Measurements from ENCODE around the gene U2AF2.

U2AF2 gene

DNA sequence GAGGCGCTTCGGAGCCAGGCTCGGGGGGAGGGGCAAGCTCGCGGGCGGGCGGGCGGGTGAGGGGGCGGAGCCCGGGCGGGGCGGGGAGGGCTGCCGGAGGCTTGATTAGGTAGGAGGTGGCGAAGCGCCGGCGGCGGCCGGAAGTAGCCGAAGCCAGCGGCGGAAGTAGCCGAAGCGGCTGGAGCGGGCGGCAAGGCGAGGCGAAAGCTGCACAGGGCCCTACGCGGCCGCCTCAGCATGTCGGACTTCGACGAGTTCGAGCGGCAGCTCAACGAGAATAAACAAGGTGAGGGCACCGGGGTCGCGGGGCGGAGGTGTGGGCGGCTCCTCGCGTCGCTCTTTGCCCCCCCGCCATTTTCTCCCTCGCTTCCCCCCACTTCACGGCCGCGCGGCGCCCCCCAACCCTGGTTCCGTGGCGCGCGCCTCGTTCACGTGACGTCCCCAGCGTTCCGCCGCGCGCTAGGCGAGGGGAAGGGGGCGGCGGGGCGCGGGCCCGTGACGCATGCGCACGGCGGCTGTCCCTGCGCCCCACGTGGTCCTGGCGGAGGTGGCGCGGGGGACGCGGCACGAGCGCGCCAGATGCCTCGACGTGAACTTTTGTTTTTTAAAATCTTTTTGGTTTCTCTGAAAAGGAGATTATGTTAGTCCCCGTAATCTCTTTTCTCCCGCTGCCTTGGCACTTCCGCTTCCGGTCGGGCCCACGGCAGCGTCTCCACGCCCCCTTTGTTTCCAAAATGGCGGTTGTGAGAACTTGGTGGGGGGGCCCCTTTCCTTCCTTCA, at the start of gene U2AF2:
TSS of gene U2AF2 (plus strand) at position 168 of the 780 bp plus-strand sequence. CDS start at position 238, 70 bp downstream.
- DNase-seq, result peak; percentile 82 to 97 (median 90)

DNA sequence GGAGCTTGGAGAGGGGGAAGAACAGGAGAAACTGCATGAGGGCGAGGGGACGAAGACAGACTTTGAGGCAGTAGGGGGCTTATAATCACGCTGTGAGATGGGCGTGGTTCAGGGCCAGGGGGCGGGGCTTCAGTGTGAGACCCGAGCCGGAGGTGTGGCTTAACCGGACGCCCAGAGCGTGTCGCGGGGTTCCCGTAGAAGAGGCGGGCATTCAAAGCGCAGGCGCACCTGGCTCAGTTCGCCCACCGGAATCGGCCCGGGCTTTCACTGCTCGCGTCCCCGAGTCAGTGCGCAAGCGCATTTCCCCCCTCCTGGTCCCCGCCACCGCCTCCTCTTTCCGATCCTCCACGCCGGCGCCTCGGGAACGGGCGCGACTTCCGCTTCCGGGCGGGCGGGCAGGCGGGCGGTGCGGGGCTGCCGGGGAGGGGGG, 49.6 kb upstream of the U2AF2 start:
- peak; percentile 92 to 98 (median 96) for DNase-seq

GRCh38 chr19:55605637-55606470, 49.0 kb upstream of the U2AF2 start, which contains the start of gene ZNF865:
TSS of gene ZNF865 (plus strand) at chr19:55605647. CDS start at chr19:55613619, 7,972 bp downstream.
- peak; percentile 50 to 76 (median 62) for DNase-seq

DNA sequence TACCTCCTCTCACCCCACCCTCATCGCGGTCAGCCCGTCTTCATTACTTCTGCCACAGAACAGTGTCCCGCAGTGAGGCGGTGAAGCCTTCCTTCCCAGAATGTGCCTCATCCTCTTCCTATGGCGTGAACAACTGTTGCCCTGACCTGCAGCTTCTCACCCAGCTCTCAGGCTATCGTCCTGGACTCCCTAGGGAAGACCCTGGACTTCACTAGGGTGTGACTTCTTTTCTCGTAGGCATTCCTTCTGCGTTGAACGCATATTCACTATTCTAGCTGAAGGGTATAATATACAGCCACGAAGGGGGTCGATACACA, 48.4 kb upstream of the U2AF2 start:
- no peak for DNase-seq

GRCh38 chr19:55606817-55607216, 48.0 kb upstream of the U2AF2 start:
- DNase-seq, result no peak

- DNase-seq, result no peak
These were observed 45.5 kb upstream of the U2AF2 start for GRCh38 chr19:55609326-55609725.

DNA sequence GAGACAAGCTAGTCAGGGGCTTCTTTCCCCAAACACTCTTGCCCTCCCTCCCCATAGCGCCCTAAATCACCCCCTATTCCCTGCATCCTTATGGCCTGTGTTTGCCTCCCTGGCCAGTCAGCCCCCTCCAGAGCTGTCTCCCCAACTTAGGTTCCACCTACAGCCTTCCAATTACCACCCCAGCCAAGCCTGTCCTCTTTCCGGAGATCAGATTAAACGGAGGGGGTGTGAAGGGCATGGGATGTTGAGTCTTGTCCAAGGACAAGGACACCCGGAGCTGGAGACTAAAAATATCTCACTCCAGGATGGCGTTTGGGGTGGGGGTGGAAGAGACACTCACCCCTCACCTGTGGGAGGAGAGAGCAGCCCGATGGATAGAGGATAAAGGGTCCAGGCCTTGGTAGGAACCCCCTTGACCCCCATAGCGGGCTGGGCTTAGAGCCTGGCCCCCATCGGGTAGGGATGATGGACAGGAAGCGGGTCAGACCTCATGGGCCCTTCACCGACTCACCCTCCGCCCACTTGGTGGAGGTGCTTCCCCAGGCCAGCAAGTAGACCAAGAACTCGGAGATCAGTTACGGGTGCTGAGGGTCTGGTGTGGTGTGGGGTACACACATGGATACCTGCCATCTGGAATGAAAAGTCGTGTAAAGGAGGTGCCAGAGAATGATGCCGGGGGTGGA, 43.4 kb upstream of the U2AF2 start:
- DNase-seq, result no peak

DNA sequence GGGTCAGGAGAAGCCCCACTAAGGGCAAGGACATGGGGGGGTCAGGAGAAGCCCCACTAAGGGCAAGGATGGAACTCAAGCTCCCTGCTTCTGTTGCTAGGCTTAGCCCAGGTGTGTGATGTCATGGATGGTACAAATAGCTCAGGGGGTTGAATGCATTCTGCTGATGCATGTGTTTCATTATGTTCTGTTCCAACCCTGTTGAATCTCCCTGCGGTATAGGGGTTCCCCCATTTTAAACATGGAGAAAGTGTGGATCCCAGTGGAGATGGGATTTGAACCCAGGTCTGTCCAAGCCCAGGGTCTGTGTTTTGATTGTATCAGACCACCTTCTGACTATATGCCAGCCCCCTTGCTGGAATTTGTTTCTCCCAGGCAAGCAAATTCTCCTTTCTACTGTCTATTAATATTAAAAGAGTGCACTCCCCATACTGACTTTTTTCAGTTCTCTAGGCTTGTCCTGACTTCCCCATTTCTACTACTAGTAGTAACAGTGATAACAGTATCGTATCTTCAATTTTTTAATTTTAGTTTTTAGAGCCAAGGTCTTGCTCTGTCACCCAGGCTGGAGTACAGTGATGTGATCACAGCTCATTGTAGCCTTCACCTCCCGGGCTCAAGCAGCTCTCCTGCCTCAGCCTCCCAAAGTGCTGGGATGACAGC, 42.7 kb upstream of the U2AF2 start:
- DNase-seq, result no peak

- no peak for DNase-seq
These were observed 41.4 kb upstream of the U2AF2 start for GRCh38 chr19:55613396-55613795.

DNA sequence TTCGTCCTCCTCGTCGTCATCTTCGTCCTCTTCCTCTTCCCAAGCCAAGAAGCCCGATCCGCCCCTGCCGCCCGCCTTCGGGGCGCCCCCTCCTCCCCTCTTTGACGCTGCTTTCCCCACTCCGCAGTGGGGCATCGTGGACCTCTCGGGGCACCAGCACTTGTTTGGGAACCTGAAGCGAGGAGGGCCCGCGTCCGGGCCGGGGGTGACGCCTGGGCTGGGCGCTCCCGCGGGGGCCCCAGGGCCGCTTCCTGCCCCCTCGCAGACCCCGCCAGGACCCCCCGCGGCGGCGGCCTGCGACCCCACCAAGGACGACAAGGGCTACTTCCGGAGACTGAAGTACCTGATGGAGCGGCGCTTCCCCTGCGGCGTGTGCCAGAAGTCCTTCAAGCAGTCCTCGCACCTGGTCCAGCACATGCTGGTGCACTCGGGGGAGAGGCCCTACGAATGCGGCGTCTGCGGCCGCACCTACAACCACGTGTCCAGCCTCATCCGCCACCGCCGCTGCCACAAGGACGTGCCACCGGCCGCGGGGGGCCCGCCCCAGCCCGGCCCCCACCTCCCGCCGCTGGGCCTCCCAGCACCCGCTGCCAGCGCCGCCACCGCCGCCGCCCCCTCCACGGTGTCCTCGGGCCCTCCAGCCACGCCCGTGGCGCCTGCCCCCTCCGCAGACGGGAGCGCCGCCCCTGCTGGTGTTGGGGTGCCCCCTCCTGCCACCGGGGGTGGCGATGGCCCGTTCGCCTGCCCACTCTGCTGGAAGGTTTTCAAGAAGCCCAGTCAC, 40.7 kb upstream of the U2AF2 start:
- DNase-seq, result no peak

- DNase-seq, result no peak
These were observed 39.9 kb upstream of the U2AF2 start for GRCh38 chr19:55614711-55615542.

GRCh38 chr19:55615543-55616394, 39.1 kb upstream of the U2AF2 start:
- DNase-seq, result no peak

GRCh38 chr19:55616395-55616875, 38.4 kb upstream of the U2AF2 start:
- no peak for DNase-seq

GRCh38 chr19:55617426-55617825, 37.4 kb upstream of the U2AF2 start:
- DNase-seq, result no peak

- no peak for DNase-seq
These were observed 36.4 kb upstream of the U2AF2 start for GRCh38 chr19:55618426-55618825.

- DNase-seq, result no peak
These were observed 35.5 kb upstream of the U2AF2 start for GRCh38 chr19:55619286-55619685.

DNA sequence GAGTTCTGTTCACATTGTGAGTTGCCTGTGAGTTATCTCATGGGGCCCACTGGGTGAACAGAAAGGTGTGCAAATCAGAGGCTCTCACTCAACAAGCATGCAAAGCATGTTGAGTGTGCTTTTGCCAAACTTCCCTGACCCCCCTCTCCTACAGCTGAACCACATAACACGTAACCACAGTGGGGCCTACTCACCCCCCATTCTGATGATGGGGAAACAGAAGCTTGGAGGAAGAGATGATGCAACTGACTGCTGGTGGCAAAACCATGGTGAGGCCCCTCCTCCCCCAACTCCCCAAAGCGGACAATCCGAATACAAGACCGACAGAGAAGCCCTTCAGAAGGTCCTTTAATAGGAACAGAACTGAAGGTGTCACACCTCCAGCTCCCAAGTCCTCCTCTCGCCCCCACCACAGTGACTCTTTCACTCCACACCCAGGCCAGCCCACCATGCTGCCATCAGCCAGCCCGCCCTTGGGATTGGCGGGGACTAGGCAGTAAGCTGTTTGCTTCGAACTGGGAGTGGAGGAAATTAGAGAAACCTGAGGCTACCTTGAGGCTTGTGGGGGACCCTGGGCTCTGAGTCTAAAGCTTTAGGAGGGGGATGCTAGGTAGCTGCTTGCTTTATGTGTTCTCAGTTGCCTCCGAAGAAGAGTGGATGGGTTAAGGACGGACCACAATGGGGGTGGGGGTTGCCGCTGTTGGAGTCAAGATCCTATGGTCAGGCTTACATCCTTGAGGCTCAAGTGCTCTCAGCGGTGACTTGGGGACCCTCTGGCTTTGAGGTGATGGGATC, 34.2 kb upstream of the U2AF2 start:
- DNase-seq, result peak in 1 of 6 experiments; percentile 6

GRCh38 chr19:55621205-55621672, 33.6 kb upstream of the U2AF2 start:
- DNase-seq, result no peak

- no peak for DNase-seq
These were observed 33.1 kb upstream of the U2AF2 start for GRCh38 chr19:55621673-55622231.

Measured in stimulated activated naive CD4-positive, alpha-beta T cell (primary cell).